A673 (cell line): ENCODE data around the gene SCRN1. TPM values are rescaled to one million over a fixed set of nuclear protein-coding genes. Genes with fewer than 3 reads are reported as not detected.

ENCODE experiments used
- BruUV-seq: library from RNA; stranded (reverse); fragments of 400-500 nt; replicated peaks from 2 replicates; lab custom pipeline; 2021; lab: Mats Ljungman, UMichigan
- CTCF ChIA-PET: fragments of 300-600 bp; sonication (Branson Sonifier 250); formaldehyde crosslinking; loops from one replicate; lab custom pipeline; 2022; ENCODE audit warnings: antibody characterized with exemption; lab: Charles Lee
- POLR2A ChIA-PET: fragments of 300-600 bp; sonication (Branson Sonifier 250); formaldehyde crosslinking; loops from one replicate; lab custom pipeline; 2022; ENCODE audit warnings: antibody characterized with exemption; ENCODE audit not compliant: low non-redundant PET; lab: Charles Lee
- DNase-seq: peaks from one replicate; pipeline ENCODE4 v3.0.0-alpha.2; 2015; ENCODE audit warnings: low spot score
- H3K27ac ChIP-seq: fragments of 200-600 bp; sonication (generic); 2 replicates; pipeline ENCODE4 v1.5.1; 2016; ENCODE audit warnings: mixed run types, low read depth, mild to moderate bottlenecking, mixed read lengths, antibody characterized with exemption, low read length; ENCODE audit not compliant: poor library complexity, severe bottlenecking
- H3K27me3 ChIP-seq: fragments of 200-600 bp; sonication (generic); replicated peaks from 2 replicates; pipeline ENCODE4 v1.6.1; 2017; ENCODE audit warnings: mixed run types, low read depth, mild to moderate bottlenecking, mixed read lengths, antibody characterized with exemption, low read length; ENCODE audit not compliant: insufficient read depth, poor library complexity
- H3K36me3 ChIP-seq: fragments of 200-600 bp; sonication (generic); 2 replicates; pipeline ENCODE4 v1.6.1; 2016; ENCODE audit warnings: mixed run types, mild to moderate bottlenecking, mixed read lengths, antibody characterized with exemption, low read length; ENCODE audit not compliant: insufficient read depth, poor library complexity, severe bottlenecking
- H3K4me1 ChIP-seq: fragments of 200-600 bp; sonication (generic); 2 replicates; pipeline ENCODE4 v1.6.1; 2017; ENCODE audit warnings: mixed run types, mild to moderate bottlenecking, mixed read lengths, antibody characterized with exemption, low read length; ENCODE audit not compliant: insufficient read depth, poor library complexity, severe bottlenecking
- H3K4me3 ChIP-seq: fragments of 200-600 bp; sonication (generic); 2 replicates; pipeline ENCODE4 v1.5.1; 2016; ENCODE audit warnings: low read depth, mixed run types, mild to moderate bottlenecking, mixed read lengths, low read length; ENCODE audit not compliant: poor library complexity, severe bottlenecking
- H3K9me3 ChIP-seq: fragments of 200-600 bp; sonication (generic); 2 replicates; pipeline ENCODE4 v1.6.1; 2016; ENCODE audit warnings: mixed run types, low read depth, mild to moderate bottlenecking, mixed read lengths, antibody characterized with exemption, low read length; ENCODE audit not compliant: poor library complexity, severe bottlenecking
- EZH2 ChIP-seq: fragments of 200-600 bp; sonication (generic); IDR thresholded peaks from 2 replicates; pipeline ENCODE4 v1.6.1; 2017; ENCODE audit warnings: borderline replicate concordance, low read depth, mild to moderate bottlenecking, mixed read lengths, antibody characterized with exemption, low read length; ENCODE audit not compliant: poor library complexity, severe bottlenecking
- intact Hi-C: fragments of 100-400 bp; cut with micrococcal nuclease; formaldehyde crosslinking; loops from one replicate; pipeline ENCODE4 v1.10.0; 2022; ENCODE audit not compliant: unreplicated experiment
- total RNA-seq: library from RNA; stranded (reverse); gene quantifications from 2 replicates; pipeline ENCODE4 v1.2.3, GENCODE V29; 2021
- TF ChIP-seq, protein P1 (sequence below): fragments of 300-800, 200-600 bp; sonication (generic); conservative IDR thresholded peaks from 2 replicates; pipeline ENCODE4 v1.5.1; 2017; ENCODE audit warnings: low read depth, mild to moderate bottlenecking, antibody characterized with exemption, low read length, moderate library complexity, mixed read lengths

Gene SCRN1
- total RNA-seq, 1 experiment from 2014 or later: 83.9 TPM

DNA sequence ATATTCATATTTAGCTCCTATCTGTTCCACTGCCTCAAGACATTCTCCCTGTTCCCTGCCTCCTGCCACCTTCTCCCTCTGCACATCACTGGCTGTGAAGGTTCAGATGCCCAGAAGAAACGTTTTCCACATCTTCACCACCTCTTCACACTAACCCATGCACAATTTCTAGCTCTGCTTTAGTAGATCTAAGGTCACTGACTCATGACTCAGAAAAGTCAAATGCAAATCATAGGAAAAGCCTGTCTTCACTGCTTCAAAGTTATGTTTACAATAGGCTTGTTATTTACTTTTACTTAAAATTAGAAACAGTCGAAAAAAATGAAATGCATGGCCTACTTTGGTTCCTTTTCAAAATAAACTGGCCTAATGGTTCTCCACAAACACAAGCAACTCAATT is 2.5 kb downstream of the SCRN1 start:
- BruUV-seq: no TSS peak
- no peak overlapping the region for H3K4me3 ChIP-seq
- DNase-seq: no peak
- H3K4me1 ChIP-seq: peaks cover 16% of the 10 kb centered on the region
- intact Hi-C loops: no loop called here
- peak overlapping the region; percentile 93 for H3K27ac ChIP-seq
- H3K36me3 ChIP-seq: no peaks in the 10 kb centered on the region
- H3K9me3 ChIP-seq: no peaks in the 10 kb centered on the region
- CTCF ChIA-PET: no interaction called here
- no peaks in the 10 kb centered on the region for H3K27me3 ChIP-seq
- POLR2A ChIA-PET: no interaction called here
- TF ChIP-seq EZH2: no peak
- TF ChIP-seq, protein P1, sequence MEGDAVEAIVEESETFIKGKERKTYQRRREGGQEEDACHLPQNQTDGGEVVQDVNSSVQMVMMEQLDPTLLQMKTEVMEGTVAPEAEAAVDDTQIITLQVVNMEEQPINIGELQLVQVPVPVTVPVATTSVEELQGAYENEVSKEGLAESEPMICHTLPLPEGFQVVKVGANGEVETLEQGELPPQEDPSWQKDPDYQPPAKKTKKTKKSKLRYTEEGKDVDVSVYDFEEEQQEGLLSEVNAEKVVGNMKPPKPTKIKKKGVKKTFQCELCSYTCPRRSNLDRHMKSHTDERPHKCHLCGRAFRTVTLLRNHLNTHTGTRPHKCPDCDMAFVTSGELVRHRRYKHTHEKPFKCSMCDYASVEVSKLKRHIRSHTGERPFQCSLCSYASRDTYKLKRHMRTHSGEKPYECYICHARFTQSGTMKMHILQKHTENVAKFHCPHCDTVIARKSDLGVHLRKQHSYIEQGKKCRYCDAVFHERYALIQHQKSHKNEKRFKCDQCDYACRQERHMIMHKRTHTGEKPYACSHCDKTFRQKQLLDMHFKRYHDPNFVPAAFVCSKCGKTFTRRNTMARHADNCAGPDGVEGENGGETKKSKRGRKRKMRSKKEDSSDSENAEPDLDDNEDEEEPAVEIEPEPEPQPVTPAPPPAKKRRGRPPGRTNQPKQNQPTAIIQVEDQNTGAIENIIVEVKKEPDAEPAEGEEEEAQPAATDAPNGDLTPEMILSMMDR: no peak

DNA sequence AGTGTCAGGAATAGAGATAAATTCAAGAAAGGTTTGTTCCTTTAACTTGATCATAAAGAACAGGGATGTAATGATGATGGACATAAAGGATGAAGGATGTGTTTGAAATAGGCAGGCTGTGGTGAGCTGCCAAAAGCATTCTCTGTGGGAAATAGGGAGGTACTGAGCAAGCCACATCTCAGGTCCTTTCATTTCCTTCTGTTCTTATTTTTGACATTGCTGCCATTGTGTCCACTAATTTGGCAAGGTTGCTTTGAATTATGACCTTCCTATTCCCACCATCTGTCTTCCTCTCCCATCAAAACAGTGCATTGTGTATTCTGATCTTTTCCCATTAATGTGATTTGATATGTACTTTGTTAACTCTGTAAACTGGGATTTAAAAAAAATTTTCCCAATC is 9.4 kb downstream of the SCRN1 start:
- ChIA-PET CTCF (no interaction called here), POLR2A (no interaction called here)
- Histone ChIP-seq H3K27me3 (no peaks in the 10 kb centered on the region), H3K9me3 (no peaks in the 10 kb centered on the region), H3K36me3 (no peaks in the 10 kb centered on the region), H3K27ac (no peak overlapping the region), H3K4me3 (no peak overlapping the region), H3K4me1 (peaks cover 14% of the 10 kb centered on the region)
- no peak for DNase-seq
- BruUV-seq: no TSS peak
- TF ChIP-seq, protein P1: no peak
- TF ChIP-seq EZH2: no peak
- intact Hi-C loops: no loop called here

GRCh38 chr7:29977886-29978651 is 11.5 kb downstream of the SCRN1 start:
- peaks cover 24% of the 10 kb centered on the region for H3K4me1 ChIP-seq
- no peaks in the 10 kb centered on the region for H3K9me3 ChIP-seq
- CTCF ChIA-PET: no interaction called here
- intact Hi-C loops: no loop called here
- H3K36me3 ChIP-seq: no peaks in the 10 kb centered on the region
- POLR2A ChIA-PET: interaction anchor here (0.7 kb wide), 1 partner anchor 96 kb away, joined by 4 read pairs; no protein-coding TSS in a partner anchor
- no TSS peak for BruUV-seq
- H3K4me3 ChIP-seq: no peak overlapping the region
- no peaks in the 10 kb centered on the region for H3K27me3 ChIP-seq
- H3K27ac ChIP-seq: no peak overlapping the region
- TF ChIP-seq, protein P1: 0 out of 2 replicates have a peak, but pooled peaks have one; percentile 19
- no peak for TF ChIP-seq EZH2
- peak; percentile 11 for DNase-seq
